ENCODE results near the gene HS6ST3. TPM values are rescaled to one million over a fixed set of nuclear protein-coding genes. Genes with fewer than 3 reads are reported as not detected.

The HS6ST3 gene
- total RNA-seq, 1 donor from 2014 or later, result not detected

GRCh38 chr13:96581741-96582140, 491.8 kb downstream of the HS6ST3 start:
- Mint-ChIP-seq H3K27ac (no peak overlapping the region), H3K4me1 (ENCODE audit: low read depth) (no peaks in the 10 kb centered on the region), H3K9me3 (peaks cover 6% of the 10 kb centered on the region), H3K36me3 (ENCODE audit: low read depth) (no peaks in the 10 kb centered on the region), H3K27me3 (ENCODE audit: insufficient read depth) (no peaks in the 10 kb centered on the region), H3K4me3 (no peak overlapping the region)
- no peak for DNase-seq (ENCODE audit: low spot score)
- intact Hi-C loops (cut with micrococcal nuclease), result no loop called here

- Mint-ChIP-seq H3K27ac (no peak overlapping the region), H3K9me3 (peaks cover 15% of the 10 kb centered on the region), H3K4me3 (no peak overlapping the region), H3K27me3 (ENCODE audit: insufficient read depth) (no peaks in the 10 kb centered on the region), H3K4me1 (ENCODE audit: low read depth) (no peaks in the 10 kb centered on the region), H3K36me3 (ENCODE audit: low read depth) (no peaks in the 10 kb centered on the region)
- intact Hi-C loops (cut with micrococcal nuclease), result no loop called here
- no peak for DNase-seq (ENCODE audit: low spot score)
Observed at GRCh38 chr13:96615252-96615651, 525.3 kb downstream of the HS6ST3 start.

- Mint-ChIP-seq H3K36me3 (ENCODE audit: low read depth) (no peaks in the 10 kb centered on the region), H3K4me1 (ENCODE audit: low read depth) (no peaks in the 10 kb centered on the region), H3K9me3 (peaks cover 19% of the 10 kb centered on the region), H3K27me3 (ENCODE audit: insufficient read depth) (no peaks in the 10 kb centered on the region), H3K4me3 (no peak overlapping the region), H3K27ac (no peak overlapping the region)
- no peak for DNase-seq (ENCODE audit: low spot score)
- intact Hi-C loops (cut with micrococcal nuclease), result no loop called here
Observed at GRCh38 chr13:96617528-96617927, 527.6 kb downstream of the HS6ST3 start.

- H3K27ac Mint-ChIP-seq, result no peak overlapping the region
- H3K4me1 Mint-ChIP-seq (ENCODE audit: low read depth), result no peaks in the 10 kb centered on the region
- intact Hi-C loops (cut with micrococcal nuclease), result no loop called here
- peaks cover 22% of the 10 kb centered on the region for H3K9me3 Mint-ChIP-seq
- H3K36me3 Mint-ChIP-seq (ENCODE audit: low read depth), result no peaks in the 10 kb centered on the region
- H3K27me3 Mint-ChIP-seq (ENCODE audit: insufficient read depth), result no peaks in the 10 kb centered on the region
- H3K4me3 Mint-ChIP-seq, result no peak overlapping the region
- no peak for DNase-seq (ENCODE audit: low spot score)
Observed at GRCh38 chr13:96621634-96622183, 531.8 kb downstream of the HS6ST3 start.

GRCh38 chr13:96629331-96629730, 539.4 kb downstream of the HS6ST3 start:
- intact Hi-C loops (cut with micrococcal nuclease), result no loop called here
- H3K4me3 Mint-ChIP-seq, result no peak overlapping the region
- no peaks in the 10 kb centered on the region for H3K9me3 Mint-ChIP-seq
- DNase-seq (ENCODE audit: low spot score), result no peak
- no peak overlapping the region for H3K27ac Mint-ChIP-seq
- no peaks in the 10 kb centered on the region for H3K27me3 Mint-ChIP-seq (ENCODE audit: insufficient read depth)
- H3K4me1 Mint-ChIP-seq (ENCODE audit: low read depth), result no peaks in the 10 kb centered on the region
- H3K36me3 Mint-ChIP-seq (ENCODE audit: low read depth), result no peaks in the 10 kb centered on the region

GRCh38 chr13:96632536-96633320, 542.8 kb downstream of the HS6ST3 start:
- Mint-ChIP-seq H3K27me3 (ENCODE audit: insufficient read depth) (no peaks in the 10 kb centered on the region), H3K36me3 (ENCODE audit: low read depth) (no peaks in the 10 kb centered on the region), H3K4me3 (no peak overlapping the region), H3K4me1 (ENCODE audit: low read depth) (no peaks in the 10 kb centered on the region), H3K9me3 (no peaks in the 10 kb centered on the region), H3K27ac (no peak overlapping the region)
- intact Hi-C loops (cut with micrococcal nuclease), result no loop called here
- DNase-seq (ENCODE audit: low spot score), result no peak

- Mint-ChIP-seq H3K4me1 (ENCODE audit: low read depth) (no peaks in the 10 kb centered on the region), H3K27me3 (ENCODE audit: insufficient read depth) (no peaks in the 10 kb centered on the region), H3K27ac (no peak overlapping the region), H3K4me3 (no peak overlapping the region), H3K36me3 (ENCODE audit: low read depth) (no peaks in the 10 kb centered on the region), H3K9me3 (peaks cover 3% of the 10 kb centered on the region)
- no peak for DNase-seq (ENCODE audit: low spot score)
- intact Hi-C loops (cut with micrococcal nuclease), result no loop called here
Observed at GRCh38 chr13:96636001-96636709, 546.2 kb downstream of the HS6ST3 start.

GRCh38 chr13:96637039-96637438, 547.1 kb downstream of the HS6ST3 start:
- no peaks in the 10 kb centered on the region for H3K36me3 Mint-ChIP-seq (ENCODE audit: low read depth)
- H3K27me3 Mint-ChIP-seq (ENCODE audit: insufficient read depth), result no peaks in the 10 kb centered on the region
- no peak for DNase-seq (ENCODE audit: low spot score)
- H3K9me3 Mint-ChIP-seq, result peaks cover 5% of the 10 kb centered on the region
- intact Hi-C loops (cut with micrococcal nuclease), result no loop called here
- H3K27ac Mint-ChIP-seq, result no peak overlapping the region
- H3K4me3 Mint-ChIP-seq, result no peak overlapping the region
- no peaks in the 10 kb centered on the region for H3K4me1 Mint-ChIP-seq (ENCODE audit: low read depth)

GRCh38 chr13:96646101-96646500, 556.2 kb downstream of the HS6ST3 start:
- DNase-seq (ENCODE audit: low spot score), result no peak
- Mint-ChIP-seq H3K36me3 (ENCODE audit: low read depth) (no peaks in the 10 kb centered on the region), H3K9me3 (peaks cover 18% of the 10 kb centered on the region), H3K27ac (no peak overlapping the region), H3K4me1 (ENCODE audit: low read depth) (no peaks in the 10 kb centered on the region), H3K4me3 (no peak overlapping the region), H3K27me3 (ENCODE audit: insufficient read depth) (no peaks in the 10 kb centered on the region)
- intact Hi-C loops (cut with micrococcal nuclease), result no loop called here

- no peaks in the 10 kb centered on the region for H3K4me1 Mint-ChIP-seq (ENCODE audit: low read depth)
- intact Hi-C loops (cut with micrococcal nuclease), result no loop called here
- no peak overlapping the region for H3K27ac Mint-ChIP-seq
- H3K27me3 Mint-ChIP-seq (ENCODE audit: insufficient read depth), result no peaks in the 10 kb centered on the region
- DNase-seq (ENCODE audit: low spot score), result no peak
- H3K36me3 Mint-ChIP-seq (ENCODE audit: low read depth), result no peaks in the 10 kb centered on the region
- H3K4me3 Mint-ChIP-seq, result no peak overlapping the region
- H3K9me3 Mint-ChIP-seq, result peaks cover 18% of the 10 kb centered on the region
Observed at GRCh38 chr13:96646515-96647211, 556.8 kb downstream of the HS6ST3 start.

- intact Hi-C loops (cut with micrococcal nuclease), result no loop called here
- no peak overlapping the region for H3K27ac Mint-ChIP-seq
- H3K9me3 Mint-ChIP-seq, result peaks cover 7% of the 10 kb centered on the region
- H3K36me3 Mint-ChIP-seq (ENCODE audit: low read depth), result no peaks in the 10 kb centered on the region
- H3K4me1 Mint-ChIP-seq (ENCODE audit: low read depth), result no peaks in the 10 kb centered on the region
- no peaks in the 10 kb centered on the region for H3K27me3 Mint-ChIP-seq (ENCODE audit: insufficient read depth)
- H3K4me3 Mint-ChIP-seq, result no peak overlapping the region
- DNase-seq (ENCODE audit: low spot score), result no peak
Observed at GRCh38 chr13:96650301-96650886, 560.5 kb downstream of the HS6ST3 start.

- Mint-ChIP-seq H3K36me3 (ENCODE audit: low read depth) (no peaks in the 10 kb centered on the region), H3K9me3 (peaks cover 4% of the 10 kb centered on the region), H3K27me3 (ENCODE audit: insufficient read depth) (no peaks in the 10 kb centered on the region), H3K27ac (no peak overlapping the region), H3K4me1 (ENCODE audit: low read depth) (no peaks in the 10 kb centered on the region), H3K4me3 (no peak overlapping the region)
- no peak for DNase-seq (ENCODE audit: low spot score)
- intact Hi-C loops (cut with micrococcal nuclease), result no loop called here
Observed at GRCh38 chr13:96651598-96651997, 561.7 kb downstream of the HS6ST3 start.
